ENCODE measurements around the gene TOR4A.
A peak's percentile ranks its signal among the peaks of the same experiment; 100 is the strongest.
"Not testable (repeated sequence)": the region's sequence is repeated elsewhere in the genome, so short reads cannot be mapped to it uniquely, and the experiment has no call there.

Gene TOR4A

DNA sequence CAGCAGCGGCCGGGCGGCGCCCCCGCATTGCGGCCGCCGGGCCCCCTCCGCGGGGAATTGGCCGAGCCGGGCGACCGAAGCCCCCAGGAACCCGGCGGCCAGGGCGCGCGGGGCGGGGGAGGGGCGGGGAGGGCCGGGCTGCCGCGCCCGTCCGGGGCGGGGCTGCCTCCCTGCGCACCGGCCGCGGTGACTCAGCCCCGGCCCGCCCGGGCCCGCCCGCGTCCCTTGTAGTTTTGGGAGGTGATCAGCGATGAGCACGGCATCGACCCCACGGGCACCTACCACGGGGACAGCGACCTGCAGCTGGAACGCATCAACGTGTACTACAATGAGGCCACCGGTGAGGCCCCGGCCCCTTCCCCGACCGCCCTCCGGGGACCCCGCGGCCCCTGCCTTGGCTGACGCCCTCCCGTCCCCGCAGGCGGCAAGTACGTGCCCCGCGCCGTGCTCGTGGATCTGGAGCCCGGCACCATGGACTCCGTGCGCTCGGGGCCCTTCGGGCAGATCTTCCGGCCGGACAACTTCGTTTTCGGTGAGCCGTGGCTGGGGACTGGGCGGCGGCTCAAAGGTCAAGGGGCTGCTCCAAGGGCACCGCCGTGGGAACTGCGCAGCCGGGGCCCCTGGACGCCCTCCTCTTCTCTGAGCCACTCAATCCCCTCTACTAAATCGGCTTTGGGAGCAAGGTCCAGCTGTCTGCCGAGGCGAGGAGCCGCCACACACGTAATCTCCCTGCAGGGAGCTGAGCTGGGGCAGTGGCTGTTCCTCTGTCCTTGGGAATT is 35.8 kb upstream of the TOR4A start:
- peaks cover 60 to 82% (median 78%) of the 10 kb centered on the region in 10 experiments for H3K4me1 ChIP-seq
- H4K20me1 ChIP-seq = peaks cover 30 to 77% (median 66%) of the 10 kb centered on the region in 11 experiments
- H3K4me3 ChIP-seq = peak overlapping the region; percentile 83 to 99 (median 98)
- H3K9ac ChIP-seq = peak overlapping the region; percentile 86 to 97 (median 94)
- peak overlapping the region; percentile 78 to 100 (median 97) for H3K4me2 ChIP-seq
- TF ChIP-seq Cebpa-rat (IDR thresholded peaks at IDR 0.05) = no peak
- H3K9me3 ChIP-seq (replicated peaks in 1 of 11) = peaks cover 0 to 3% (median 0%) of the 10 kb centered on the region in 11 experiments; a peak in 1 of 22 replicates
- H3K36me3 ChIP-seq = peaks cover 23 to 30% (median 27%) of the 10 kb centered on the region in 11 experiments
- H3K27me3 ChIP-seq = no peaks in the 10 kb centered on the region
- peak overlapping the region; percentile 80 to 98 (median 89) for H3K27ac ChIP-seq

DNA sequence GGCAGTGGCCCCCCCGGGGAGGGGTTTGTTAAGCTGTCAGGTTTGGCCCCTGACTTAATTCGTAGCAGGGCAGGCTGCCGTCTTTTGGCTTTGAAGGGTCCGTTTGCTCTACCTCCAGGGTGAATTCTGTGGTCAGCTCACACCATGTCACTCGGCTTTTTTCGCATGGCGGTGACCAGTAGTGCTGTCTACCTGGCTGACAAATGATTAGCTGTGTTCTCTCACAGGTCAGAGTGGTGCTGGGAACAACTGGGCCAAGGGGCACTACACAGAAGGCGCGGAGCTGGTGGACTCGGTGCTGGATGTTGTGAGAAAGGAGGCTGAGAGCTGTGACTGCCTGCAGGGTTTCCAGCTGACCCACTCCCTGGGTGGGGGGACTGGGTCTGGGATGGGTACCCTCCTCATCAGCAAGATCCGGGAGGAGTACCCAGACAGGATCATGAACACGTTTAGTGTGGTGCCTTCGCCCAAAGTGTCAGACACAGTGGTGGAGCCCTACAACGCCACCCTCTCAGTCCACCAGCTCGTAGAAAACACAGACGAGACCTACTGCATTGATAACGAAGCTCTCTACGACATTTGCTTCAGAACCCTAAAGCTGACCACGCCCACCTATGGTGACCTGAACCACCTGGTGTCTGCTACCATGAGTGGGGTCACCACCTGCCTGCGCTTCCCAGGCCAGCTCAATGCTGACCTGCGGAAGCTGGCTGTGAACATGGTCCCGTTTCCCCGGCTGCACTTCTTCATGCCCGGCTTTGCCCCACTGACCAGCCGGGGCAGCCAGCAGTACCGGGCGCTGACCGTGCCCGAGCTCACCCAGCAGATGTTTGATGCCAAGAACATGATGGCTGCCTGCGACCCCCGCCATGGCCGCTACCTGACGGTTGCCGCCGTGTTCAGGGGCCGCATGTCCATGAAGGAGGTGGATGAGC is 35.0 kb upstream of the TOR4A start:
- Histone ChIP-seq H3K27me3 (no peaks in the 10 kb centered on the region), H3K4me1 (peaks cover 51 to 82% (median 71%) of the 10 kb centered on the region in 10 experiments), H4K20me1 (peaks cover 30 to 74% (median 61%) of the 10 kb centered on the region in 11 experiments), H3K36me3 (peaks cover 23 to 30% (median 27%) of the 10 kb centered on the region in 11 experiments), H3K4me2 (peak overlapping the region; percentile 78 to 100 (median 97)), H3K27ac (peak overlapping the region; percentile 44 to 98 (median 89); a peak in 21 of 22 replicates), H3K9ac (peak overlapping the region; percentile 86 to 97 (median 94)), H3K4me3 (peak overlapping the region; percentile 83 to 99 (median 98)), H3K9me3 (replicated peaks in 1 of 11) (peaks cover 0 to 3% (median 0%) of the 10 kb centered on the region in 11 experiments; a peak in 1 of 22 replicates)
- TF ChIP-seq Cebpa-rat (IDR thresholded peaks at IDR 0.05) = no peak

DNA sequence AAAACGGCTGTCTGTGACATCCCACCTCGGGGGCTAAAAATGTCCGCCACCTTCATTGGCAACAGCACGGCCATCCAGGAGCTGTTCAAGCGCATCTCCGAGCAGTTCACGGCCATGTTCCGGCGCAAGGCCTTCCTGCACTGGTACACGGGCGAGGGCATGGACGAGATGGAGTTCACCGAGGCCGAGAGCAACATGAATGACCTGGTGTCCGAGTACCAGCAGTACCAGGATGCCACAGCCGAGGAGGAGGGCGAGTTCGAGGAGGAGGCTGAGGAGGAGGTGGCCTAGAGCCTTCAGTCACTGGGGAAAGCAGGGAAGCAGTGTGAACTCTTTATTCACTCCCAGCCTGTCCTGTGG is 34.3 kb upstream of the TOR4A start:
- H3K9me3 ChIP-seq (replicated peaks in 1 of 11); H3K27ac ChIP-seq; H3K27me3 ChIP-seq: not testable (repeated sequence)
- Histone ChIP-seq H4K20me1 (peaks cover 30 to 66% (median 54%) of the 10 kb centered on the region in 11 experiments), H3K4me2 (peak overlapping the region; percentile 78 to 100 (median 97)), H3K4me3 (peak overlapping the region in 8 of 10 experiments; percentile 83 to 99 (median 98); a peak in 15 of 20 replicates), H3K9ac (peak overlapping the region; percentile 60 to 97 (median 94); a peak in 18 of 22 replicates), H3K4me1 (peaks cover 44 to 81% (median 67%) of the 10 kb centered on the region in 10 experiments), H3K36me3 (peaks cover 23 to 30% (median 27%) of the 10 kb centered on the region in 11 experiments)

DNA sequence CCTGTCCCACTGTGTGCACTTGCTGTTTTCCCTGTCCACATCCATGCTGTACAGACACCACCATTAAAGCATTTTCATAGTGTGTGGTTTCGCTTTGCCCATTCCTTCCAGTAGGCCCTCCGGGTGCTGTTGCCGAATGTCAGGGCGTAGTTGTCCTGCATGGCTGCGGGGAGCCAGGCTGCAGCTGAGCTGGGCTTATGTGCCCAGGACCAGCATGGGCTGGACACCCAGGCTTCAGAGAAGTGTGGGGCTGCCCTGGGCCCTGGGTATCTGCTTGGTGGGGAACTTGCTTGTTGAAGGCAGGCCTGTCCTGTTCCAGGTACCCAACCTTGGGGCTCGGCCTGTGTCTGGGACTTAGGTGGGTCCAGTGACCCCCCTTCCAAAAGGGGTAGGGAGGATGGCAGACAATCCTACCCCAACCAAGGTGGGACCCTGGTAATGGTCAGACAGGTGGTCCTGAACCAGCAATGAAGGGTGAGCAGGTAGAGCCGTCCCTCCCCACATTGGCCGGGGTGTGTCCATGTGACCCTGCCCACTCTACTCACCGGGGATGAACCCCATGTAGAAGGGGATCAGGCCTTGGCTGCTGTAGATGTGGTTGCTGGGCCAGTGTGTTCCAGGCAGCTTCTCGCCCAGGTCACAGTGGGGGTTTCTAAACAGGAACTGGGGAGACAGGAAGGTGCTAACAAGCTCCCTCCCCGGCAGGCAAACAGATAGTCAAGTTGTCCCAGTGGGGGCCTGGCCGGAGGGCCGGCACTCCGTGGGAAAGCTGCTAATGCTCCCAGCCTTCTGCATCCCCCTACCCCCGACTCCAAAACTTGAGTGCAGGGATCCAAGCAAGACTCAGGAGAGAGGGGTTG is 33.7 kb upstream of the TOR4A start:
- H3K9ac ChIP-seq = peak overlapping the region; percentile 8 to 97 (median 94); a peak in 19 of 22 replicates

DNA sequence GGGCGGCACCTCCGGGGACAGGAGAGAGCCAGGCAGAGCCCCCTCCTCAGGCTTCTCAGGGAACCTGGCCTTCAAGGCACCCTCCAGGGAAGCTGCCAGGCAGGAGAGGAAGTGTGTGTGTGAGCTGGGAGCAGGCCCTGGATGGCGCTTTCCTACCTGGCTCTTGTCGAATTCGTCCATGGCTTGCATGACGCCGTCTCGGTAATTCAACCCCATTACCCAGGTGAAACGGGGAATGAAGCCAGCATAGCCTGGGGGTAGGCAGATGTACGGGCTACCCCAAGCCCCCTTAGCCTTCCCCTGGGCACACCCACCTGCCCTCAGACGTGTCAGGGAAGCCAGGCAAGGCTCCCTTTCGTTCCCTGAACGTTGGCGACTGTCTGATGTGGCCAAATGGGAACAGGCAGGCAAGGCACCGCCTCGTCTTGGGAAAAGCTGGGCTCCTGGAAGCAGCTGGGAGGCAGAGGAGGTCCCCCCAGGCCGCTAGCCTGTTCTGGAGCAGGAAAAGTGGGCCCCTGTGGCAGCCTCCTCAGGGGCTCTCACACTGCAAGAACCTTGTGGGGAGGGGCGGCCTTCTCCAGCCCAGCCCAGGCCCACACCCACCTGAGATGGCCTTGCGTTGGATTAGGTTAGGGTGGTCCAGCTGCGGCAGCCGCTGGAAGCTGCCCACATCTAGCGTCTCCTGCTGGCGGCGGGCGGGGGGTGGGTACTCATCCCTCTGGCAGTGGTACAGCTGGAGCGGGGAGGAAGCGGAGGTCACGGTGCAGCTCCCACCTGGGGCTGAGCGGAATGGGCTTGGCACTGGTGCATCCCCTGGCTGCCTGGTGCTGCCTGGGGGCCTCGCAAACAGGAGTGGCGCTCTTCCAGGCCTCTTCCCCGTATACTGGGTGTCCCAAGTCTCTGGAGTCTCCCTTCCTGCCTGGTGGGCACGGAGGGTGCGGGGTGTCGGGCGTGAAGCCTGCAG is 32.8 kb upstream of the TOR4A start:
- Histone ChIP-seq H4K20me1 (peaks cover 30 to 60% (median 47%) of the 10 kb centered on the region in 11 experiments), H3K27me3 (no peaks in the 10 kb centered on the region), H3K4me1 (peaks cover 29 to 66% (median 51%) of the 10 kb centered on the region in 10 experiments), H3K36me3 (peaks cover 23 to 30% (median 27%) of the 10 kb centered on the region in 11 experiments), H3K27ac (0 out of 22 replicates have a peak overlapping the region, but pooled peaks of 1 of the 11 experiments have one; percentile 15), H3K9ac (peak overlapping the region in 10 of 11 experiments; percentile 38 to 97 (median 94); a peak in 10 of 22 replicates), H3K4me2 (peak overlapping the region; percentile 78 to 100 (median 97)), H3K9me3 (replicated peaks in 1 of 11) (peaks cover 0 to 3% (median 0%) of the 10 kb centered on the region in 11 experiments; a peak in 1 of 22 replicates), H3K4me3 (peak overlapping the region in 2 of 10 experiments; percentile 83 to 98; a peak in 1 of 20 replicates)
- no peak for TF ChIP-seq Cebpa-rat (IDR thresholded peaks at IDR 0.05)

More for the DNA sequence above, 33.7 kb upstream of the TOR4A start:
- Histone ChIP-seq H3K4me3 (peak overlapping the region in 8 of 10 experiments; percentile 32 to 99 (median 98); a peak in 14 of 20 replicates), H3K9me3 (replicated peaks in 1 of 11) (peaks cover 0 to 3% (median 0%) of the 10 kb centered on the region in 11 experiments; a peak in 1 of 22 replicates), H4K20me1 (peaks cover 30 to 60% (median 48%) of the 10 kb centered on the region in 11 experiments), H3K4me2 (peak overlapping the region; percentile 78 to 100 (median 97)), H3K27me3 (no peaks in the 10 kb centered on the region), H3K4me1 (peaks cover 38 to 75% (median 61%) of the 10 kb centered on the region in 10 experiments), H3K27ac (0 out of 22 replicates have a peak overlapping the region, but pooled peaks of 2 of the 11 experiments have one; percentile 12 to 15), H3K36me3 (peaks cover 23 to 30% (median 27%) of the 10 kb centered on the region in 11 experiments)
- TF ChIP-seq Cebpa-rat (IDR thresholded peaks at IDR 0.05) = no peak

DNA sequence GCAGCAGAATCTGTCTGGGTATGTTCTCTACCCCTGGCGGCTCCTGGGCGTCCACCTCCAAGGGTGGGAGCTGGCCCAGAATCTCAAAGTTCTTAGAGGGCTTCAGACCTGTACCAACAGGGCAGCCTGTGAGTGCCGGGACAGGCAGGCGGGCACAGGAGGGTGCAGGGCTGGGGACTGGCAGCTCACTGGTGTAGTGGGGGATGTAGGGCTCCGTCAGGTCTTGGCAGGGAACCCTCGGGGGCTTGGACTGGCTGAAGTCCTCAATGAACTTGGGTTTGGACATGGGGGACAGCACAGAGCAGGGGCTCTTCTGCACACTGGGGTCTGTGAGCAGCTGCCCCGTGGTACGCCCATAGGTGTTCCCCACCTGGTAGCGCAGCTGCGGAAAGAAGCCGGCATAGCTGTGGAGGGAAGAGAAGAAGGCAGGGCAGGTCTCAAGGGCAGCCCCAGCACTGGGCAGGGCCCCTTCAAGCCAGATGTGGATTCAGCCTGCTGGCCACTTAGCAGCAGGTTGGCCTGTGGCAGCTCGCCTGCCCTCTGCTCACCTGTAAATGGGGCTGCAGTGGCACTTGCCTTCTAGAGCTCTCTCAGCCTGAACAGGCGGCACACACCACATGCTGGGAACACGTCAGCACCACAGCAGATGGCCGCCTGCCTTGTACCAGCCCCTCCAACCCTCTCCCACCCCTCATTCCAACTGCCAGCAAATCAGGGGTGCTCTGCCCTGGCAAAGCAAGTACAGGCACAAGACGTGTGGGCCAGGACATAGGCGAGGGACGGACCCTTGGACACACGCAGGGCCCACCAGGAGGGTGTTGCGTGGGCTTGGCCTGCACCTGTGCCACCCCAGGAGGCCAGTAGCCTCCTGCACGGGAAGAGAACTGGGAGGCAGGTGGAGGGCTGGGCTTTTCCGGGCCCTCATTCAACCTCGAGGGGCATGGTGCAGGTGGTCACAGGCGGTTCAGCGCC is 31.8 kb upstream of the TOR4A start:
- Histone ChIP-seq H3K27me3 (no peaks in the 10 kb centered on the region), H3K9ac (peak overlapping the region in 4 of 11 experiments; percentile 3 to 95 (median 20); a peak in 1 of 22 replicates), H4K20me1 (peaks cover 30 to 60% (median 47%) of the 10 kb centered on the region in 11 experiments), H3K27ac (no peak overlapping the region), H3K36me3 (peaks cover 23 to 30% (median 27%) of the 10 kb centered on the region in 11 experiments), H3K9me3 (replicated peaks in 1 of 11) (peaks cover 0 to 3% (median 0%) of the 10 kb centered on the region in 11 experiments; a peak in 1 of 22 replicates), H3K4me1 (peaks cover 28 to 70% (median 54%) of the 10 kb centered on the region in 10 experiments), H3K4me3 (no peak overlapping the region), H3K4me2 (peak overlapping the region in 8 of 11 experiments; percentile 92 to 100 (median 97); a peak in 16 of 22 replicates)
- TF ChIP-seq Cebpa-rat (IDR thresholded peaks at IDR 0.05) = no peak
